Activated CD8-positive, alpha-beta memory T cell treated with anti-CD3 and anti-CD28 coated beads for 48 hours (primary cell): ENCODE data around the gene VEPH1.

ENCODE experiments used
- DNase-seq, 3 experiments: peaks; one replicate each; pipeline ENCODE4 v3.0.0-alpha.2; 2020; ENCODE audit warnings: low read depth in 2 of 3, low spot score in 2 of 3

Gene VEPH1

DNA sequence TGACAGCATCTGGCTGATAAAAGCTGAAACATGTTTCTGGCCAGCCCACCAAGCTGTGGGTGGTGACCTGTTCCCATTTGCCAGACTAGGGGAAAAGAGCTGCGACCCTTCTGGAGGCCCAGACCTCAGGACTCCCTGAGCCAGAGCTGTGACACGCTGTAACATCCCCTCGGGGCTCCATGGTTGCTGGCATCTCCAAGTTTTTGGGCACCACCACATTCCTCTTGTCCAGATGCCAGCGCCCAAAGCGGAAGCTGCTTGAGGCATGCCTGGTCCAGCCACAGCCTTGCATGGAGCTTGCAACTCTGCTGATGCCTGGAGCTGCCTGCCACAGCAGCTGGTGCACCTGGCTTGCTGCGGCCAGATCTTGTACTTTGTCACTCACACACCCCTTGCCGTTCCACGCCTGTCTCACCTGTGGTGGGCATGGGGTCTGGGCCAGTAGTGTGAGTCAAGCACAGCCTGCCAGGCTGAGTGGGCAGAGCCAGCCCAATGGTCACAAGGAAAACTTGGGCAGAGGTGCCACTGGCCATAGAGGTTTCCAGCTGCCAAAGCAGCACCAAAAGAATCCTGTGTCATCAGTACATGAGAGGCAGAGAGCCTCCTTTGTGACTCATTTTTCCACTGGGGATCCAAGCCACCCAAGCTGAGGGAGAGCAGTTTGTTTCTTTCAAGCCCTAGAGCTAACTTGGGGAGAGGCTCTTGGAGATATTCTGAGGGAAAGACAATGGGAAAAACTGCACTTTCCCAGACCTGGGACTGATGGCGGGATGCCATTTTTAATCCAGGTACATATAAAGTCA lies 112.3 kb downstream of the VEPH1 start:
- DNase-seq: no peak

DNA sequence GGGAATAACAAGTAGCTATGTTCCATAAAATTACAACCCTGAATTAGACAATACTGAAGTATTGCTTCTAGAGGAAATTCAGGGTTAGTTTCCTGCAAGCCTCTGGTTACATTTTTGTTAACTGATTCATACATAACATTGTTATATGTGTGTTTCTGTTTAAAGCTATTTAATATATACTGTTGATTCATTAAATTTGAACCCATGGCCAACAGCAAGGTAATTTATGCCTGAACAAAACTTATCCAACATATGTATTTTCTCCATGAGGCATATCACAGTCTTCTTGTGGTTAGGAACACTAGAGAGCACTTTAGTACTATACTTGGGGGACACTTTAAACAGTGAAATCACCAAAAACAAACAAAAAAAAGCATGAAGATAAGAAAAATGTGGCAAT lies 114.2 kb downstream of the VEPH1 start:
- no peak for DNase-seq

DNA sequence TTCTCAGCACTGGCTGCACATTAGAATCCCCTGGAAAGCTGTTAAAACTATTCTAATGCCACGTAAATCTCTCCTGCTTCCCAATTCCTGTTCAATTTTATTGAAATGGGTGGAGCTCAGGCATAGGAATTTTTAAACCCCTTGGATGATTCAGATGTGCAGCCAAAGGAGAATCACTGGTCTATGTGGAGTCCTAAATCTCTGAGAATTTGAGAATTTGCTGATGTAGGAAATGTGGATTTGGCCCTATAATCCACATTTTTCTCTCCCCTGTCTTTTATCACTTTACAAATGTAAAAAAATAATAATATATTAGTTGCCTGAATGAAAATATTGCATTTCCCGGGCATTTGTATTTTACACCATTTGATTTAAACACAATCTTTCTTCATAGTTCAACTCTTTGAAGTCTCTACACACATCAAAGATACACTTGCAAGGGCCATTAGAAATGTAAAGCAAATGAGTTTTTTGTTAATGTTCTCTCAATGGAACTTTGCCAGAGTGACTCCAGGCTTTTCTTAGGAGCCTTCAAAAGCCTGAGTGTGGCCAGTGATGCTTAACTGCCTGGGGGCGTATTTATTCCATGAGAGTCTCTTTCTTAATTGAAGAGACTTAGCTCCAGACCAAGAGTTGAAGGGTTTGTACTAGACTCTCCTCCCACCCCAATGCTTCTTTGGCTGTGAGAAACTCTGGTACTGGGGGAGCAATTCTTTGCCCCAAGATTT lies 115.3 kb downstream of the VEPH1 start:
- DNase-seq: no peak

DNA sequence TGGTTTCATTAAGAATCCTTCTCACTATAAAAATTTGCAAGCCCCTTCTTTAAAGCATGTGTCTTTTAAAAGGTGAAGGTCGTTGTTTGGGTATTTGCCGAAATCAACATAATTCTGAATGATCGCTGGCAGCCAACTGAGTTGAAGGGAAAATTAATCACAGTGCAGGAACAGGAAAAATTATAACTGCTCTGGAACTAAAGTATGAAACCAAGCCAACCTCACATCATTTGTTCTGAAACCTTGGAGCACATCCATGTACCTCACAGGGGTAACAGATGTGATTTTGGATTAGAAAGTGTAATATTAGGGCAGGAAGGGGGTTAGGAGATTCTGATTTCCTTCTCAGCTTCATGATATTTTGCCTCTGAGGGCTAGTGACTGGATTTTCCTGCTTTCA lies 118.7 kb downstream of the VEPH1 start:
- DNase-seq: no peak

DNA sequence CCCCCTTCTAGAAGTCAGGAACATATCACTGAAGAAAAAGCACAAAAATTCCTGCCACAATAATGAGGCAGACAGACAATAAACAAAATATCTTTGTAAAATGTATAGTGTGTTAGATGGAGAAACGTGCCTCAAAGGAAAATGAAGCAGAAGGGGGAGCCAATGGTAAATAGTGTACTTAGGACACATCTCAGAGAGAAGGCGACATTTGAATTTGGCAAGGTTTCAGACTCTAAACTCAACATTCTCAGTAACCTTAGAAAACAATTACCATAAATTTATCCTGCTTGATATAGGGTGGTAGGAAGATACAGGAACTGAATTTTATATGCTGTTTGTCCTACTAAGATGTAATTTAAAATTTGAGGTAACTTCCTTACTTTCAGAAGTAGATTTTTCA lies 119.2 kb downstream of the VEPH1 start:
- no peak for DNase-seq

DNA sequence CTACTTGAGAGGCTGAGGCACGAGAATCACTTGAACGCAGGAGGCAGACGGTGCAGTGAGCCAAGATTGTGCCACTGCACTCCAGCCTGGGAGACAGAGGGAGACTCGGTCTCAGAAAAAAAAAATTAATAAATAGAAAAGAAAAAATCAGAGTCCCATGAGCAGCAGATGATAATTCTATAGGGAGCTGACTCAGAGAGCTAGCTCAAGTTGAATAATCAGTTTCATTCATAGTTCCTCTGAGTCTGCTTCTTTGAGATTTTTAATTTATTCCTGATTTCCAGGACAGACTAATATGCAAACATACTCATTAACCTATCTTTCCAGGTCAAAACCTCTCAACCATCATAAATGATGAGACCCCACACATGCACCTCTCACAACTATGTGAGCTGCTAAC lies 121.6 kb downstream of the VEPH1 start:
- DNase-seq: no peak

DNA sequence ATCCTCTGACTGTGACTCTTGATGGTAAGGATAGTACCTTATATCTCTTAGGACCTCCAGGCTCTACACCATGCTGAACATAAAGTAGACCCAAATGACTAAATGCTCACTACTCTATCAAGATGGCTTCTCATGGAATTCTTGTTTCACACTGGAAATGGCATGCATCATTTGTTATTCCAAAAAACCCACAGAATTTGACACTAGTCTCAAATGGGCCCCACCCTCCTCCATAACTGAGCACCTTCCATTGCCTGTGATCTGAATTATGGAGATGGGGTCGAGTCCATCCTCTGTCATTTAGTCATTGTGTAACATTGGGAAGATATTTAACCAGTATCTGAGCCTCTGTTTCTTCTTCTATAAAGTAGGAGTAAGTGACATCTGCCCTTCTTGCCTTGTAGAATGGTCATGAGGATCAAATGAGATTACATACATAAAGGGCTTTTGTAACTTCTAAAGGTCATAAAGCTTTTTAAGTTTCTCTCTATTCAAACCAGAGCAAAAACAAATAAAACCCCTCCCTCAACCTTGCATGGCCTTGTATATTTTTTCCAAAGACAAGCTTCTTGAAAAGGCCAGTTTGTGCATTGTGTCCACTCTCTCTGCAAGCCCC lies 123.6 kb downstream of the VEPH1 start:
- DNase-seq: no peak

DNA sequence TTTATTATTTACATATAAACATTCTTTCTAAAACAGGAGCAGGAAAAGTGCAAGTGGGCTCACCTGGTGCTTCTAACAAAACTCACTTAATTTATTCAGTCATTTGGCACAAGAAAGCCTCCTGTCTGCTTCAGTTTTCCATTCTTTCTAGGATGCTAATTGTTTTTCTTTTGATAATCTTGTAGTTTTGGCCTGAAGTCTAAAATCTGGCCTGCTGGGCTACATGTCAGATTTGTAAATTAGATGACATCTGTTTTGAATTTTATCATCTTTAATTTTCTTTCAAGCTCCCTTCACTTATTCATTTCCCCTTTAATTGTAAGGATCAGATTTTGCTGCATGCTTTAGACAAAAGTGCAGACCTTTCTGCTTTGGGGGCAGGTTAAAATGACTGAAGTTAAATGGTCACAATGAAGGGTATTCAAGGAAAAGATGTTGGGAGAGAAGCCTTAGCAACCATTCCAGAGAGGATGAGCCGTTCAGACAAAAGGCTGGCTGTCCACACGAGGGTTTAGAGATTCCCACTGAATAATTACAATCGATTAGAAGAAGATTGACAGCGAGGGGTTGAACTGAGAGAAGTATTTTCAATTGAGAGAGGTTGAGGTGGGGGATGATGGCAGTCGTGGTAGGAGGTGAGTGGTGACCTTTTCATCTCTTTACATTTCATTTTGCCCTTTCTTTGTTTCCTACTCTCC lies 126.5 kb downstream of the VEPH1 start:
- no peak for DNase-seq

DNA sequence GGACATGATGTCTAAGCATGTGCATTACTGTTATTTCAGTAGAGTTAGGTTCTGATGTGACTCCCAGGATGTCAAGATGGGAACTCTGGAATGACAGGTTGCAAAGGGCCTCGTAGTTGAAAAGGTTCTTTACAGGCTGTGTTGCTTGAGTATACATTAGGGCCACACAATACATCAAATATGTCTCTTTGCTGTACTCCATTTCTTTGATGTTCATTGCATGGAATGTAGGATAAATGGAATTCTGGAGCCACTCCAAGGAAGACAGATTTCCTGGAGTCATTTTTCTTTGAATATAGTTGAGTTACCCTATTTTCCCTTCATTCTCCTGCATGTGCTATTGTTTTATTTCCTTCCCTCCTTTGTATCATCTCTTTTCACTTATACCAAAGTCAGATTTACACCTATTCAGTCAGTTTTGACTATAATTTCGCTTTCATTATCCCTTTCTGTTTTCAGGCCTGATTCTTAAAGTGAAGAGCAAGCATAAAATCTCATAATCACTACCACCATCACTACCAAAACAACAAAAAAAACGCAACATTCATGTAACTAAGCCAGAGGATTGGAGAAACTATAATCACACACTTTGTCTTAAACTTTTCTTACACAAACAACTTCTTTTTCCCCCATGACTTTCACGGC lies 127.8 kb downstream of the VEPH1 start:
- DNase-seq: no peak

DNA sequence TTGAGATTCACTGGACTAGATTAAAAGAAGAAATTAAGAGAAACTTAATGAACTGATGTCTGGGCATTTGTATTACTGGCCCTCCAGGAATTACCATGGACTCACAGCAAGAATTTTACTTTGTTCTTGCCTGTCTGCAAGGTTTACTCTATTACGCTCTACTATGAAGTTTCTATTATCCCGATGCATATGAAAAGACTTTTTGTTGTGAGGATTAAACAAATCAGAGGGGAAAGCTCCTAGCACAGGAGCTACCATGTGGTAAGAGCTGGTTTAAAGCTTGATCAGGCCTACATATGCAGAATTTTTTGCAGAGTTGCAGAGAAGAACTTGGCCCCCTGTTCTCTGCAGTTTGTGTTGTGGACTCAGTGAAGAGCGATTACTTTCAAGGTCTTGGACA lies 128.3 kb downstream of the VEPH1 start:
- DNase-seq: no peak

DNA sequence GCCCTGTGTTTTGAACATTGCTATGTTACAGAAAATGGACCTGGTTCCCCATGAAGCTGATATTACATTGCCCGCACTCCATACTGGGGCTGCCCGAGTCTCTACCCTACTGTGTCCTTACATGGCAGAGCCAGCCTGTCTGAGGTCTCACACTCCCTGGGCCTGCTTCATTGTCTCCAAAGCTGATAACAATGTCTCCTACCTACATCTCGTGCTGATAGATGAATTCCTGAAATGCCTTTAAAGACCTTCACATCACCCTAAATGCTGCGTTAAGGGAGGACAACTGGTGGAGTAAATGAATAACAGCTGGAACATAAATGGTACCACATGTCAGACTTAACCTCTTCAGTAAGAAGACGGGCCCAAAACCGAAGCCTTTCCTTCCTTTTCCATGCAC lies 129.4 kb downstream of the VEPH1 start:
- no peak for DNase-seq

DNA sequence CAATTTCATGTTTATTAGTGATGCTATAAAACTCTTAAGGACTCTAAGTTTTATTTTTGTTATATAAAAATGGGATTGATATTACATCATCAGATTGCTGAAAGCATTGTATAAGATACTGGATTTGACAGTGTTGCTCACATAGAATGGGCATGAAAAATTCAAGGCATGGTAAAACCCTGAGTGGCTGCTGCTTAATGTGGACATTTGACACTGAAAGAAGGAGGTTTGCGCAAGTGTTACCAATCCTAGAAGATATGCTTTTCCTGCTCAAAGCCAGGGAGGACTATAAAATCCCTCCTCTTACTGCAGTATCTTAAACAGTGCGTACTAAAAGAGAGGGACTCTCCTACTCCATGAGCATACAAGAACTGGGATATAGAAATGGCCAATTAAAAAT lies 132.3 kb downstream of the VEPH1 start:
- no peak for DNase-seq

DNA sequence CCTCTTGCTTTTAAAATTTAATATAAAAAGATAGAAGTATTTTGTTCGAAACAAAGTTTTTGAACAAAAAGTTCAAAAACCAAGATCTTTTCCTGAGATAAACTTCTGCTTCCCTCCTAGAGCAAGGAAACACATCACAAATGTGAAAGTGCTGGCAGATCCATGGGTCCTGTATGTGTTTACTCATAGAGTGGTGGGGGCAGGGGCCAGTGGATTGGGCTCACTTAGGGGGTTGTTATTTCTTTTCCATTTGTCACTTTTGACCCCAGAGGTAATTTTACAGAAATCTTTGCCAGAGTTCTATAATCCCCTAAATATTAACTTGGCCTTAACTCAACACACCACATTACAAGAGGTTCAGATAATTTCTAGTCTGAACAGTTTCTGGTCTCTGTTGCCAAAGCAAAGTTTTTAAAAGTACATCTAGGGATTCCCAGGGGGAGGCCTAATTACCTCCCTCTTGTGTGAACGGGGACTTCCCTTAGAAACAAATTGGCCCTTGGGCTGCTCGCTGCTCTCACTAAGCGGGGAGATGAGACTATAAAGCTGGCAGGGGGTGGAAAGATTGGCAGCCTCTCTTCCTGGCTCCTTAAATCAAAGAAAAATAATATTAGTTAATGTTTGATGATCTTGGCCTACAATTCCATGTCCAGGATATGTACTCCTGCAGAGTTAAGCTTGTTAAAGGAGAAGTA lies 133.3 kb downstream of the VEPH1 start:
- no peak for DNase-seq

DNA sequence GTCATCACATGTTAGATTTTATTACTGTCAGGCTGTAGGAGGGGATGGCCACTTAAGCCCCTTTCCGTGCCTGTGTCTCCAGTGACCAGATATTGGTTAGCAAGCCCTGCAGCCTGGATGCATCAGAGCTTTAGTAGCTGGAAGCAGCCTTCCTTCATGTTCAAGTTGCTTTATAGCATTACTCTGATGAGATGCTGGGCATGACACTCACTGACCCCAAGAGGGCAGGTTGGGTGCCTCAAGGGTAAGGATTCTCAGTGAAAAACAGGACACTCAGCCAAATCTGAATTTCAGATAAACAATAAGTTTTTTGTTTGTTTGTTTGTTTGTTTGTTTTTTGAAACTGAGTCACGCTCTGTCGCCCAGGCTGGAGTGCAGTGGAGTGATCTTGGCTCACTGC lies 135.0 kb downstream of the VEPH1 start:
- DNase-seq: no peak

DNA sequence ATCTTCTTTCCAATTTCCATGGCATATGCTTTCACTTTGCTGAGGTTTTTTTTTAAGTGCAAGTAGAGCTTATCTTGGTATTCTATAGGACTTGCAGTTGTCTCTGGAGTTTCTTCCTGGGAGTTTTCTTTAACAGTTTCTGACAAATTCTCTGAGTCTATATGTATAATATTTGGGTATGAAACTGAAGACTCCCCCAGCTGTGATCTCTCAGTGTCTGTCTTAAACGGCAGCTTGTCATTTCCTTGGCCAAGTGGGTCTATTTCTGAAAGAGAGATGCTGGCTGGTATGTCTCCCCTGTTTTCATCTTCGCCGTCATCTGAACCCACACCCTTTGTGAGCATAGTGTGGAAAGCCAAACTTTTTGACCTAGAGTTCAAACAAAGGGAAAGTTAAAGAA lies 139.8 kb downstream of the VEPH1 start:
- no peak for DNase-seq

DNA sequence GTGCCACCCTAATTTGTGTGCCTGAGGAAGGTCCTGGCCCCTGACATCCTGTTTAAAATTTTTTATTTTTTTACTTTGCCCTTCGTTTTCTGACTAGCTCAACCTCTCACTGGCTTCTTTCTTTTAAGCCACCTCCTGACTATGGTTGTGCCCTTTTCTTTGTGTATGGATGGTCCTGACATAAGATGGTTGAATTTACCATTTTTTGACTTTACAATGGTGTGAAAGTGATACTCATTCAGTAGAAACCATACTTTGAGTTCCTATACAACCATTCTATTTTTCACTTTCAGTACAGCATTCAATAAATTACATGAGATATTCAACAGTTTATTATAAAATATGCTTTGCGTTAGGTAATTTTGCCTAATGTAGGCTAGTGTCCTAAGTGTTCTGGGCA lies 140.9 kb downstream of the VEPH1 start:
- no peak for DNase-seq

DNA sequence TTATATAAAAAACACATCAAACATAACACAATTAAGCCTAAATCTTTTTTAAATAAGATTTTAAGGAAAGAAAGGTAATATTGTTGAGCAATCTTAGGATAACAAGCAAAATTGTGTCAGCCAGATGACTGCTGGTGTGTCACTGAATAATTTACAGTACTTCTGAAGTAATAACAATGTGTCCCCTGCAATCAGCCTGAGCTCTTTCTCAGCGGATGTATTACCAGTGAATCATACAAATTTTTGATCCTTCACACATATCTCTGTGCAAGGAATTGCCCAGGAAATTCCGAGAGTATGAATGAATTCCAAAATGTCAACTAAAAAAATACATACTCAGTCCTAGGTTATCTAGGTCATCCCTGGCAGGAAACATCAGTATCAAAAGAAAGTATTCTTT lies 143.2 kb downstream of the VEPH1 start:
- DNase-seq: no peak

DNA sequence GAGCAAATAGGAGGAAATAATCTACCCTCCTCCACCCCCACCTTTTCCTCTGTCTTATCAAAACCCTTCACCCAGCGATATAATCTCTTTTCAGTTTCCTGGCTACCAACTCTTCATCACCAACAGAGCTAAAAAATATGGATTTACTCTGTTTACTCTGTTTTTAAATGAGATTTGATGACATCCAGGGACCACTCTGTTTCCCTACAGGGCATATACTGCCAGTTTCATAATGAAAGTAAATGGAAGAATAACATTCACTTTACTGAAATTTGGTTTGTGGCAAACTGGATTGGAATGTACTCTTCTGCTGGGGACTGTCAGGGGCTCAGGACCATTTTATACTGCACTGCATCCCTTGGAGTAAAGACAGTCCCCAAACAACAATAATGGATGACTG lies 146.7 kb downstream of the VEPH1 start:
- DNase-seq: no peak

DNA sequence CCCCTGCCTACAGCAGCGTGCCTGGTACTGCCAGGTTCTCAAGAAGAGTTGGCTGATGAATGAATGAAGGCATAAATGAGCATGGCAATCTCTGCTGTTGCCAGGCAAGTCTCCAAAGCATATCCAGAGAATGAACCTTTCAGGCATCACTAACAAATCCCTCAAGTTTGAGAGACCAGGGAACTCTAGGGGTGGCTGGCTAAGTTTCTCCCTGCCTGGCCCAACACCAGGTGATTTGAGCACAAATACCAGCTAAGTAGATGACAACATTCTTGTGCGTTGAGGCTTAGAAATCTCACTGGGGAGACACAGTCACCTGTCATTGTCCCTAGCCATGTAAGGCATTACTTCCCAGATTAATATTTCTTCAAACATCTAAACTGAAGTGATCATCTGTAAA lies 147.9 kb downstream of the VEPH1 start:
- no peak for DNase-seq

DNA sequence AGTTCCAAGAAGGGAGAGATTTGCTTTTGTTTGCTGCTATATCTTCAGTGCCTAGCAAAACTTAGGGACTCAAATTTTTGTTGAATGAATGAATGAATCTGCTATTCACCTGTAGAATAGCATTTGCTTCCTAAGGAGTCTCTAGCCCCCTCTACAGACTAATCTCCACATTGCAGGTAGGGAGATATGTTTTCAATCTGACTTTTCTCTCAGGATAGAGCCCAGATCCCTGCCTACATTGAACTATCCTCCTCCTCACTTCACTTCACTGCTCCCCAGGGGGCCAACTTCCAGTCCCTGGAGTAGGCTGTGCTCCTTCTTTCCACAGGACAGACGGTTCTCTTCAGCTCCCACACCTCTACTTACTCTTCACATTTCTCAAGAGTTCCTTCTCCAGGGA lies 148.5 kb downstream of the VEPH1 start:
- DNase-seq: no peak

DNA sequence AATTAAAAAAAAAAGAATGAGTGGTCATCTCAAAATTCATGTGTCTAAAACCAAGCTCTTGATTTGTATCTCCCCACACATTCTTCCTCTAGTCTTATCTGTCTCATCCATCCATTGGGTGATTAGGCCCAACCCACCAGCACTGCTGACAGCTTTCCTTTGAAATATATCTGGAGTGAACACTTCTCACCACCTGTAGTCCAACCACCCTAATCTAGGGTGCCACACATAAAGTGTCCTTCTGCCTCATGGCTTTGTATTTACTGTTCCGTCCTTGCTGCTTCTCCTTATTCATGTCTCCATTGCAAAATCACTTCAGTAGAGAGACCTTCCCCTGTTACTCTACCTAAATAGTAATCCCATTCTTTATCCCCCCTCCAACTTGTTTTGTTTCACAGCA lies 149.0 kb downstream of the VEPH1 start:
- DNase-seq: no peak
